Upper lobe of left lung (tissue), 6 donors: Measurements from ENCODE around the gene ANKRD13B. TPM values are rescaled to one million over a fixed set of nuclear protein-coding genes. Genes with fewer than 3 reads are reported as not detected.

Source experiments
- ATAC-seq, 2 donors: fragments of 200-7000 bp; cut with Tn5 transposase; one replicate each; pipeline ENCODE4 v1.9.1; 2022; ENCODE audit warnings: mild to moderate bottlenecking in 2 of 2, moderate library complexity in 2 of 2; ENCODE audit not compliant: low FRiP score in 2 of 2
- DNase-seq, 2 donors: peaks; one replicate each; pipeline ENCODE4 v3.0.0-alpha.2; 2019 to 2020
- H3K27ac ChIP-seq, 4 donors: fragments of 200-600 bp; sonication (generic); one replicate each; pipeline ENCODE4 v1.5.1; 2016 to 2019
- H3K27me3 ChIP-seq, 4 donors: fragments of 200-600 bp; sonication (generic); one replicate each; pipeline ENCODE4 v1.5.1; 2017 to 2019
- H3K36me3 ChIP-seq, 4 donors: fragments of 200-600 bp; sonication (generic); one replicate each; pipeline ENCODE4 v1.5.1; 2016 to 2019
- H3K4me1 ChIP-seq, 4 donors: fragments of 200-600 bp; sonication (generic); one replicate each; pipeline ENCODE4 v1.5.1; 2018 to 2019
- H3K4me3 ChIP-seq, 4 donors: fragments of 200-600 bp; sonication (generic); one replicate each; pipeline ENCODE4 v1.5.1; 2017 to 2019; ENCODE audit warnings: mild to moderate bottlenecking in 2 of 4, moderate library complexity in 1 of 4
- H3K9me3 ChIP-seq, 4 donors: fragments of 200-600 bp; sonication (generic); one replicate each; pipeline ENCODE4 v1.5.1; 2018 to 2019
- EP300 ChIP-seq, 4 donors: sonication (generic); formaldehyde crosslinking; IDR thresholded peaks; one replicate each; pipeline ENCODE4 v1.5.1; 2017; ENCODE audit warnings: antibody characterized with exemption in 4 of 4, control low read depth in 2 of 4
- POLR2A ChIP-seq, 4 donors: fragments of 450-650 bp; IDR thresholded peaks; one replicate each; pipeline ENCODE4 v1.5.1; 2016 to 2017; ENCODE audit warnings: antibody characterized with exemption in 4 of 4, mild to moderate bottlenecking in 2 of 4
- POLR2AphosphoS5 ChIP-seq, 2 donors: sonication (generic); formaldehyde crosslinking; IDR thresholded peaks; one replicate each; pipeline ENCODE4 v1.5.1; 2017; ENCODE audit warnings: antibody characterized with exemption in 2 of 2
- WGBS, 2 donors: methylation state at CpG; one replicate each; pipeline ENCODE4 v1.1.5; 2017 to 2018; 5-methylcytosine and 5-hydroxymethylcytosine counted together
- total RNA-seq, 6 donors: library from RNA; depleted of rRNA in 4 of 6; stranded (reverse); fragments of >200 nt in 4 of 6; gene quantifications; one replicate each; pipeline versions ENCODE4 v1.1.0 to v1.2.1, GENCODE V29; 2016 to 2021
- TF ChIP-seq, protein P1 (sequence below), 6 experiments: fragments of 450-650 bp in 4 of 6; fragments of 200-600 bp in 2 of 6; sonication (generic) in 2 of 6; IDR thresholded peaks; one replicate each; pipeline ENCODE4 v1.5.1; 2016 to 2019; ENCODE audit warnings: antibody characterized with exemption in 6 of 6
- donor health status: DM: no; HTN: no; CAD: no; lungs with moderate emphysema.
- donor health status: DM: no; HTN: yes; CAD: no; lungs with severe emphysema.

Gene ANKRD13B
- 10 to 100 TPM in 1 of 6 donors, 1 to 10 TPM in 5; 1.5 to 24.1 (median 3.9) TPM for total RNA-seq

- TF ChIP-seq EP300 (IDR thresholded peaks at IDR 0.05), result no peak
- TF ChIP-seq, protein P1, sequence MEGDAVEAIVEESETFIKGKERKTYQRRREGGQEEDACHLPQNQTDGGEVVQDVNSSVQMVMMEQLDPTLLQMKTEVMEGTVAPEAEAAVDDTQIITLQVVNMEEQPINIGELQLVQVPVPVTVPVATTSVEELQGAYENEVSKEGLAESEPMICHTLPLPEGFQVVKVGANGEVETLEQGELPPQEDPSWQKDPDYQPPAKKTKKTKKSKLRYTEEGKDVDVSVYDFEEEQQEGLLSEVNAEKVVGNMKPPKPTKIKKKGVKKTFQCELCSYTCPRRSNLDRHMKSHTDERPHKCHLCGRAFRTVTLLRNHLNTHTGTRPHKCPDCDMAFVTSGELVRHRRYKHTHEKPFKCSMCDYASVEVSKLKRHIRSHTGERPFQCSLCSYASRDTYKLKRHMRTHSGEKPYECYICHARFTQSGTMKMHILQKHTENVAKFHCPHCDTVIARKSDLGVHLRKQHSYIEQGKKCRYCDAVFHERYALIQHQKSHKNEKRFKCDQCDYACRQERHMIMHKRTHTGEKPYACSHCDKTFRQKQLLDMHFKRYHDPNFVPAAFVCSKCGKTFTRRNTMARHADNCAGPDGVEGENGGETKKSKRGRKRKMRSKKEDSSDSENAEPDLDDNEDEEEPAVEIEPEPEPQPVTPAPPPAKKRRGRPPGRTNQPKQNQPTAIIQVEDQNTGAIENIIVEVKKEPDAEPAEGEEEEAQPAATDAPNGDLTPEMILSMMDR (IDR thresholded peaks at IDR 0.05), result peak in 1 of 6 experiments; percentile 12
- Histone ChIP-seq H3K4me3 (peak within 1 kb of the TSS; percentile 50 to 83 (median 76)), H3K9me3 (no peaks in the 10 kb centered on the region), H3K4me1 (peaks cover 46 to 57% (median 52%) of the 10 kb centered on the region in 4 donors), H3K27ac (peak within 1 kb of the TSS; percentile 74 to 87 (median 84)), H3K27me3 (peaks cover 0 to 3% (median 0%) of the 10 kb centered on the region in 4 donors), H3K36me3 (no peaks in the 10 kb centered on the region)
- WGBS, 2 donors, result 1% methylated on average over 48 of the region's 96 CpGs; no CpG with 5 or more reads in 1 of the 2 donors
- no peak for ATAC-seq
- DNase-seq, result peak in 1 of 2 donors; percentile 86
These were observed at the start of gene ANKRD13B for GRCh38 chr17:29592850-29593551. TSS of gene ANKRD13B (plus strand) at chr17:29593132. CDS start at chr17:29593622, 490 bp downstream.

DNA sequence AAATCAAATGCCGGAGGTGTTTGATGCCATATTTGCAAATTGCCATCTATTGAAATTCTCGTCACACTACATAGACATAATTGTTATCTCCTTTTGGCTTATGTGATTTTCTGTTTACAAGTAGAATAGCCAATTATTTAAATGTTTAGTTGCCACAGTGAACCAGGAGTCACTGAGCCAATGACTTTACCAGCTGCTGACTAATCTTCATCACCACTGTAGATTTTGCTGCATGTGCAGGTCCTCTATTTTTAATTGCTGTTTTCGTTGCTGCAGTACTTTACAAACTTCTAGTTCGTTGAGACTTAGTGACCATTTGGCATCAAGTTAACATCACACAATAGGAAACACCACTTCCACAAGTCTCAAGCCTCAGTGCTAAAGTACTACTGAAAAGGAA lies 48.9 kb upstream of the ANKRD13B start:
- 82 to 92% methylated on average over 4 of the region's 4 CpGs for WGBS, 2 donors
- H3K4me3 ChIP-seq, result no peak overlapping the region
- no peak for TF ChIP-seq EP300 (IDR thresholded peaks at IDR 0.05)
- no peak for TF ChIP-seq POLR2AphosphoS5 (IDR thresholded peaks at IDR 0.05)
- TF ChIP-seq, protein P1 (IDR thresholded peaks at IDR 0.05), result no peak
- TF ChIP-seq POLR2A (IDR thresholded peaks at IDR 0.05), result no peak
- H3K9me3 ChIP-seq, result no peaks in the 10 kb centered on the region
- H3K27me3 ChIP-seq, result no peaks in the 10 kb centered on the region
- H3K36me3 ChIP-seq, result peaks cover 0 to 42% (median 32%) of the 10 kb centered on the region in 4 donors
- no peak overlapping the region for H3K27ac ChIP-seq
- DNase-seq, result no peak
- ATAC-seq, result no peak
- no peaks in the 10 kb centered on the region for H3K4me1 ChIP-seq

DNA sequence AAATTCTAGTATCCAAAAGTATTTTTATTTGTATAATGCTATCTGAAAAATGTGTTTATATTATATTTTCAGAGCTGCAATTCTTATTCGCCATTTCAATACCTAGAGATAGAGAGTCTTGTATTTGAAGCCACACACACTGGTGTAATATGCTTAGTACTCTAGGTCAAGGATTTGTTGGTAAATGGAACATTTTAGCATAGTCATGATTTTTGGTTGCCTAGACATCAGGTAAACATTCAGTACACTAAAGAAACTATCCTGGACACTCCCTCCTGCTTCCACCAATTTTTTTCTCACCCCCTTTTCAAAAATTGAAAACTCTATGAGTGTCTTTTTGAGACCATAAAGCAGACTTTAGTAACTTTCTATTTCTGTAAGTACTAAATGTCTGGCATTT lies 46.8 kb upstream of the ANKRD13B start:
- peaks cover 0 to 7% (median 4%) of the 10 kb centered on the region in 4 donors for H3K4me1 ChIP-seq
- ATAC-seq, result no peak
- 84 to 93% methylated on average over 1 of the region's 1 CpG for WGBS, 2 donors
- H3K27me3 ChIP-seq, result no peaks in the 10 kb centered on the region
- no peak overlapping the region for H3K4me3 ChIP-seq
- no peaks in the 10 kb centered on the region for H3K9me3 ChIP-seq
- H3K36me3 ChIP-seq, result peaks cover 0 to 32% (median 25%) of the 10 kb centered on the region in 4 donors
- TF ChIP-seq, protein P1 (IDR thresholded peaks at IDR 0.05), result no peak
- no peak for TF ChIP-seq POLR2A (IDR thresholded peaks at IDR 0.05)
- no peak for TF ChIP-seq EP300 (IDR thresholded peaks at IDR 0.05)
- no peak for TF ChIP-seq POLR2AphosphoS5 (IDR thresholded peaks at IDR 0.05)
- DNase-seq, result no peak
- no peak overlapping the region for H3K27ac ChIP-seq

- Histone ChIP-seq H3K9me3 (no peaks in the 10 kb centered on the region), H3K36me3 (peaks cover 0 to 24% (median 21%) of the 10 kb centered on the region in 4 donors), H3K27me3 (no peaks in the 10 kb centered on the region), H3K4me3 (no peak overlapping the region), H3K4me1 (peaks cover 0 to 7% (median 4%) of the 10 kb centered on the region in 4 donors), H3K27ac (no peak overlapping the region)
- no peak for ATAC-seq
- TF ChIP-seq POLR2A (IDR thresholded peaks at IDR 0.05) (no peak), POLR2AphosphoS5 (IDR thresholded peaks at IDR 0.05) (no peak), EP300 (IDR thresholded peaks at IDR 0.05) (no peak)
- TF ChIP-seq, protein P1 (IDR thresholded peaks at IDR 0.05), result no peak
- WGBS, 2 donors, result 79 to 86% methylated on average over 1 of the region's 1 CpG
- no peak for DNase-seq
These were observed 46.1 kb upstream of the ANKRD13B start for GRCh38 chr17:29546830-29547229.
